Neural progenitor cell (in vitro differentiated cells): Measurements from ENCODE around the gene KMT2E. TPM values are rescaled to one million over a fixed set of nuclear protein-coding genes. Genes with fewer than 3 reads are reported as not detected.
"Not testable (repeated sequence)": the region's sequence is repeated elsewhere in the genome, so short reads cannot be mapped to it uniquely, and the experiment has no call there.

Experiments used
- DNase-seq: peaks from one replicate; pipeline ENCODE4 v3.0.0-alpha.2; 2016; ENCODE audit warnings: low spot score
- H2AFZ ChIP-seq: fragments of 200-600 bp; sonication (generic); replicated peaks from 2 replicates; pipeline ENCODE4 v1.6.1; 2016; ENCODE audit warnings: antibody characterized with exemption
- H3F3A ChIP-seq: fragments of 200-600 bp; sonication (generic); 2 replicates; pipeline ENCODE4 v1.6.1; 2016; ENCODE audit warnings: antibody characterized with exemption, low read depth
- H3K27ac ChIP-seq: fragments of 200-600 bp; sonication (generic); 2 replicates; pipeline ENCODE4 v1.5.1; 2016; ENCODE audit warnings: mild to moderate bottlenecking
- H3K27me3 ChIP-seq: fragments of 200-600 bp; sonication (generic); 2 replicates; pipeline ENCODE4 v1.6.1; 2016; ENCODE audit warnings: mild to moderate bottlenecking, moderate library complexity
- H3K36me3 ChIP-seq: fragments of 200-600 bp; sonication (generic); 2 replicates; pipeline ENCODE4 v1.5.1; 2016
- H3K4me1 ChIP-seq: fragments of 200-600 bp; sonication (generic); 2 replicates; pipeline ENCODE4 v1.6.1; 2016; ENCODE audit warnings: mixed run types
- H3K4me2 ChIP-seq: fragments of 200-600 bp; sonication (generic); 2 replicates; pipeline ENCODE4 v1.6.1; 2016
- H3K4me3 ChIP-seq: fragments of 200-600 bp; sonication (generic); 2 replicates; pipeline ENCODE4 v1.5.1; 2016
- H3K79me2 ChIP-seq: fragments of 200-600 bp; sonication (generic); 2 replicates; pipeline ENCODE4 v1.6.1; 2016; ENCODE audit warnings: low read depth
- H3K9ac ChIP-seq: fragments of 200-600 bp; sonication (generic); 2 replicates; pipeline ENCODE4 v1.6.1; 2016
- H3K9me3 ChIP-seq: fragments of 200-600 bp; sonication (generic); 2 replicates; pipeline ENCODE4 v1.5.1; 2016; ENCODE audit warnings: low read depth
- H4K20me1 ChIP-seq: fragments of 200-600 bp; sonication (generic); 2 replicates; pipeline ENCODE4 v1.6.1; 2016; ENCODE audit warnings: low read depth
- H3K27ac Mint-ChIP-seq: 3 replicates; pipeline ENCODE4 v1.8.0; 2021; ENCODE audit warnings: mixed read lengths
- H3K27me3 Mint-ChIP-seq: 2 replicates; pipeline ENCODE4 v1.8.0; 2022; ENCODE audit warnings: low read depth, mild to moderate bottlenecking, inconsistent platforms, moderate library complexity, mixed read lengths; ENCODE audit not compliant: insufficient read depth
- H3K36me3 Mint-ChIP-seq: 3 replicates; pipeline ENCODE4 v1.8.0; 2021; ENCODE audit warnings: mixed read lengths
- H3K4me1 Mint-ChIP-seq: 3 replicates; pipeline ENCODE4 v1.8.0; 2021; ENCODE audit warnings: mixed read lengths
- H3K4me3 Mint-ChIP-seq: 3 replicates; pipeline ENCODE4 v1.8.0; 2021; ENCODE audit warnings: mild to moderate bottlenecking, moderate library complexity, mixed read lengths
- H3K9me3 Mint-ChIP-seq: 3 replicates; pipeline ENCODE4 v1.8.0; 2020; ENCODE audit warnings: mixed read lengths
- EZH2 ChIP-seq: fragments of 200-600 bp; sonication (generic); IDR thresholded peaks from 2 replicates; pipeline ENCODE4 v1.6.1; 2017; ENCODE audit warnings: antibody characterized with exemption, mild to moderate bottlenecking, moderate library complexity
- EZH2phosphoT487 ChIP-seq: fragments of 200-600 bp; sonication (generic); IDR thresholded peaks from 2 replicates; pipeline ENCODE4 v1.6.1; 2017; ENCODE audit warnings: antibody characterized with exemption
- total RNA-seq: library from RNA; depleted of rRNA; stranded (reverse); fragments of >200 nt; gene quantifications from 2 replicates; pipeline ENCODE4 v1.2.3, GENCODE V29; 2015; ENCODE audit warnings: low replicate concordance
- TF ChIP-seq, protein P1 (sequence below): fragments of 200-600 bp; sonication (generic); IDR thresholded peaks from 2 replicates; pipeline ENCODE4 v1.5.1; 2017; ENCODE audit warnings: antibody characterized with exemption, mild to moderate bottlenecking

The KMT2E gene
- total RNA-seq, 1 donor from 2014 or later: 124 TPM

GRCh38 chr7:105026750-105027149 lies 12.7 kb downstream of the KMT2E start:
- H3K27ac Mint-ChIP-seq: no peak overlapping the region
- H3K79me2 ChIP-seq: peaks cover 100% of the 10 kb centered on the region
- no peak overlapping the region for H2AFZ ChIP-seq
- H3K4me3 ChIP-seq: no peak overlapping the region
- H4K20me1 ChIP-seq: peaks cover 100% of the 10 kb centered on the region
- peaks cover 4% of the 10 kb centered on the region for H3K9me3 ChIP-seq
- H3K4me3 Mint-ChIP-seq: no peak overlapping the region
- peaks cover 5% of the 10 kb centered on the region for H3K27me3 Mint-ChIP-seq
- TF ChIP-seq EZH2: no peak
- TF ChIP-seq, protein P1, sequence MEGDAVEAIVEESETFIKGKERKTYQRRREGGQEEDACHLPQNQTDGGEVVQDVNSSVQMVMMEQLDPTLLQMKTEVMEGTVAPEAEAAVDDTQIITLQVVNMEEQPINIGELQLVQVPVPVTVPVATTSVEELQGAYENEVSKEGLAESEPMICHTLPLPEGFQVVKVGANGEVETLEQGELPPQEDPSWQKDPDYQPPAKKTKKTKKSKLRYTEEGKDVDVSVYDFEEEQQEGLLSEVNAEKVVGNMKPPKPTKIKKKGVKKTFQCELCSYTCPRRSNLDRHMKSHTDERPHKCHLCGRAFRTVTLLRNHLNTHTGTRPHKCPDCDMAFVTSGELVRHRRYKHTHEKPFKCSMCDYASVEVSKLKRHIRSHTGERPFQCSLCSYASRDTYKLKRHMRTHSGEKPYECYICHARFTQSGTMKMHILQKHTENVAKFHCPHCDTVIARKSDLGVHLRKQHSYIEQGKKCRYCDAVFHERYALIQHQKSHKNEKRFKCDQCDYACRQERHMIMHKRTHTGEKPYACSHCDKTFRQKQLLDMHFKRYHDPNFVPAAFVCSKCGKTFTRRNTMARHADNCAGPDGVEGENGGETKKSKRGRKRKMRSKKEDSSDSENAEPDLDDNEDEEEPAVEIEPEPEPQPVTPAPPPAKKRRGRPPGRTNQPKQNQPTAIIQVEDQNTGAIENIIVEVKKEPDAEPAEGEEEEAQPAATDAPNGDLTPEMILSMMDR: no peak
- no peak for TF ChIP-seq EZH2phosphoT487
- H3K4me1 ChIP-seq: peaks cover 12% of the 10 kb centered on the region
- no peak overlapping the region for H3K27ac ChIP-seq
- H3F3A ChIP-seq: peaks cover 5% of the 10 kb centered on the region
- peaks cover 24% of the 10 kb centered on the region for H3K4me1 Mint-ChIP-seq
- H3K4me2 ChIP-seq: no peak overlapping the region
- peaks cover 9% of the 10 kb centered on the region for H3K36me3 ChIP-seq
- no peak overlapping the region for H3K9ac ChIP-seq
- H3K9me3 Mint-ChIP-seq: peaks cover 10% of the 10 kb centered on the region
- DNase-seq: no peak
- H3K27me3 ChIP-seq: no peaks in the 10 kb centered on the region
- H3K36me3 Mint-ChIP-seq: peaks cover 33% of the 10 kb centered on the region

DNA sequence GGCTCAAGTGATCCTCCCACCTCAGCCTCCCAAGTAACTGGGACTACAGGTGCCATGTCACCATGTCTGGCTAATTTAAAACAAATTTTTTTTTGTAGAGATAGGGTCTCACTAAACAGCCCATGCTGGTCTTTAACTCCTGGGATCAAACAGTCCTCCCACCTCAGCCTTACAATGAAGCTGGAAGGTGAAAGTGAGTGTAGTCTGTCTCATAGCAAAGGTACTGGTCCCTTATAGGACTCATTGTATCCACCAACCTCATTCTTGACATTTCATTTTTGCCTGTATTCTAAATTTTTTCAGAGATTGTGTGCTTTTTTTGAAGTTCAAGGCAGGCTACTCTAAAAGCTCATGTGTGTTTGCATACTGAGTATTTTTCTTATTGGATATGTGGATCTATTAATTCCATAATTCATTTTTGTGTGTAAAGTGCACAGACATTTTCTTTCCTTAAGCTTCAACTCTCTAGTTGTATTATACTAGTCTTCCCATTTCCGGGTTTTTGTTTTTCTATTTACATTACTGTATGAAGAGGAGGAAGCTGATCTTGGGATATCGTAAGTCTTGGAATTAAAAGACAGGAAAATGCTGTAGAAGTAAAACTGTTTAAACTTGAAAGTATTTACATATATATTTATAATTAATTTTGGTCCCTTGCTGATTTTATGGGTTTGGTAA lies 13.3 kb downstream of the KMT2E start:
- Histone ChIP-seq H3K9me3 (peaks cover 4% of the 10 kb centered on the region), H3K4me3 (no peak overlapping the region), H2AFZ (no peak overlapping the region), H3K36me3 (peaks cover 5% of the 10 kb centered on the region), H3K27me3 (no peaks in the 10 kb centered on the region), H3K27ac (no peak overlapping the region), H3F3A (peaks cover 5% of the 10 kb centered on the region), H4K20me1 (peaks cover 100% of the 10 kb centered on the region), H3K9ac (no peak overlapping the region), H3K4me2 (no peak overlapping the region), H3K79me2 (peaks cover 100% of the 10 kb centered on the region), H3K4me1 (peaks cover 12% of the 10 kb centered on the region)
- Mint-ChIP-seq H3K27me3 (peaks cover 7% of the 10 kb centered on the region), H3K27ac (no peak overlapping the region), H3K4me3 (no peak overlapping the region), H3K9me3 (peaks cover 6% of the 10 kb centered on the region), H3K36me3 (peaks cover 28% of the 10 kb centered on the region), H3K4me1 (peaks cover 18% of the 10 kb centered on the region)
- TF ChIP-seq, protein P1: no peak
- TF ChIP-seq EZH2phosphoT487 (no peak), EZH2 (no peak)
- no peak for DNase-seq

DNA sequence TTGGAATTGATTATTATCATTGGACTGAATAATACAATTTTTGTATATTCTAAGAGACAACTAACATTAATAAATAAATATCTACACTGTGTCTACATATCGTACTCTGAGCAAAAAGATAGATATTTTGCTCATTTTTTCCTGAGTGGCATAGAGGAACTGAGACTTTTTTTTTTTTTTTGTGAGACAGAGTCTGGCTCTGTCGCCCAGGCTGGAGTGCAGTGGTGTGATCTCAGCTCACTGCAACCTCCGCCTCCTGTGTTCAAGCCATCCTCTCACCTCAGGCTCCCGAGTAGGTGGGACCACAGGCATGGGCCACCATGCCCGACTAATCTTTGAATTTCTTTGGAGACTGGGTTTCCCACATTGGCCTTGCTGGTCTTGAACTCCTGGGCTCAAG lies 14.0 kb downstream of the KMT2E start:
- no peaks in the 10 kb centered on the region for H3K36me3 ChIP-seq
- no peak for TF ChIP-seq EZH2phosphoT487
- TF ChIP-seq EZH2: no peak
- TF ChIP-seq, protein P1: no peak
- H3K4me2 ChIP-seq: no peak overlapping the region
- peaks cover 2% of the 10 kb centered on the region for H3K9me3 Mint-ChIP-seq
- no peak overlapping the region for H3K9ac ChIP-seq
- DNase-seq: no peak
- H3K4me3 Mint-ChIP-seq: no peak overlapping the region
- no peak overlapping the region for H3K27ac ChIP-seq
- H3K27ac Mint-ChIP-seq: no peak overlapping the region
- H3K9me3 ChIP-seq: no peaks in the 10 kb centered on the region
- H4K20me1 ChIP-seq: peaks cover 100% of the 10 kb centered on the region
- peaks cover 18% of the 10 kb centered on the region for H3K4me1 Mint-ChIP-seq
- H2AFZ ChIP-seq: no peak overlapping the region
- peaks cover 7% of the 10 kb centered on the region for H3K27me3 Mint-ChIP-seq
- peaks cover 23% of the 10 kb centered on the region for H3K36me3 Mint-ChIP-seq
- peaks cover 12% of the 10 kb centered on the region for H3K4me1 ChIP-seq
- H3K79me2 ChIP-seq: peaks cover 100% of the 10 kb centered on the region
- H3K27me3 ChIP-seq: no peaks in the 10 kb centered on the region
- peaks cover 5% of the 10 kb centered on the region for H3F3A ChIP-seq
- H3K4me3 ChIP-seq: no peak overlapping the region

GRCh38 chr7:105028941-105029340 lies 14.9 kb downstream of the KMT2E start:
- not testable (repeated sequence) for H3K4me2 ChIP-seq, H3K27ac Mint-ChIP-seq, H3K9me3 Mint-ChIP-seq, H3K27me3 Mint-ChIP-seq, H3K9me3 ChIP-seq, H3K4me1 ChIP-seq, H2AFZ ChIP-seq, DNase-seq, H3K27me3 ChIP-seq, H3K9ac ChIP-seq, H3K36me3 ChIP-seq, H3K4me3 ChIP-seq, H3F3A ChIP-seq, H3K4me3 Mint-ChIP-seq, H3K27ac ChIP-seq
- Mint-ChIP-seq H3K36me3 (peaks cover 23% of the 10 kb centered on the region), H3K4me1 (peaks cover 22% of the 10 kb centered on the region)
- Histone ChIP-seq H3K79me2 (peaks cover 100% of the 10 kb centered on the region), H4K20me1 (peaks cover 100% of the 10 kb centered on the region)
